SIG-M5 treated with dmso at 0.1 percent for 504 hours (cell line): Measurements from ENCODE around the gene MAP3K14.
"Not testable (repeated sequence)": the region's sequence is repeated elsewhere in the genome, so short reads cannot be mapped to it uniquely, and the experiment has no call there.

Experiments
- DNase-seq: peaks from one replicate; lab custom pipeline; 2025; ENCODE audit not compliant: unreplicated experiment; lab: John Stamatoyannopoulos, UW

MAP3K14 gene

GRCh38 chr17:45261577-45262515 is 55.0 kb downstream of the MAP3K14 start, which contains the start of gene SPATA32:
SPATA32 (minus strand) TSS chr17:45262094; CDS start chr17:45262016, 78 bp downstream.
- no peak for DNase-seq

- no peak for DNase-seq
These were observed 56.5 kb downstream of the MAP3K14 start for GRCh38 chr17:45260204-45260783.

- DNase-seq, result peak; percentile 51
These were observed 57.8 kb downstream of the MAP3K14 start for GRCh38 chr17:45258981-45259380.

GRCh38 chr17:45257115-45257514 is 59.7 kb downstream of the MAP3K14 start:
- no peak for DNase-seq

GRCh38 chr17:45256114-45256966 is 60.5 kb downstream of the MAP3K14 start:
- no peak for DNase-seq

GRCh38 chr17:45255358-45255757 is 61.5 kb downstream of the MAP3K14 start:
- no peak for DNase-seq

GRCh38 chr17:45253879-45254278 is 62.9 kb downstream of the MAP3K14 start:
- DNase-seq, result no peak

GRCh38 chr17:45253237-45253636 is 63.6 kb downstream of the MAP3K14 start:
- not testable (repeated sequence) for DNase-seq

GRCh38 chr17:45251931-45252330 is 64.9 kb downstream of the MAP3K14 start:
- DNase-seq, result no peak

- peak; percentile 50 for DNase-seq
These were observed 68.5 kb downstream of the MAP3K14 start for GRCh38 chr17:45248132-45248957.

GRCh38 chr17:45247429-45248131 is 69.2 kb downstream of the MAP3K14 start:
- peak; percentile 95 for DNase-seq

- DNase-seq, result no peak
These were observed 69.9 kb downstream of the MAP3K14 start for GRCh38 chr17:45246861-45247428.

GRCh38 chr17:45246338-45246737 is 70.5 kb downstream of the MAP3K14 start:
- DNase-seq, result no peak

GRCh38 chr17:45244725-45245656 is 71.8 kb downstream of the MAP3K14 start:
- no peak for DNase-seq

GRCh38 chr17:45243750-45244149 is 73.1 kb downstream of the MAP3K14 start:
- no peak for DNase-seq

- DNase-seq, result no peak
These were observed 74.8 kb downstream of the MAP3K14 start for GRCh38 chr17:45242029-45242414.

GRCh38 chr17:45241328-45242028 is 75.3 kb downstream of the MAP3K14 start:
- DNase-seq, result no peak

- no peak for DNase-seq
These were observed 75.9 kb downstream of the MAP3K14 start for GRCh38 chr17:45240905-45241327.
